GM12878 (cell line): ENCODE measurements around the gene KCNK1.

Experiments
- EP300 ChIP-seq, 2 experiments: fragments of 150-350 bp in 1 of 2; IDR thresholded peaks; 2 replicates each; pipeline ENCODE4 v1.6.1; 2011 to 2012; ENCODE audit warnings: low read depth in 2 of 2, low read length in 2 of 2, borderline replicate concordance in 1 of 2, improper control_type of control experiment in 1 of 2, inconsistent platforms in 1 of 2; ENCODE audit not compliant: control insufficient read depth in 1 of 2
- HDGF ChIP-seq: fragments of 450-650 bp; IDR thresholded peaks from 2 replicates; pipeline ENCODE4 v1.6.1; 2016; ENCODE audit warnings: antibody characterized with exemption
- JUND ChIP-seq: IDR thresholded peaks from 2 replicates; pipeline ENCODE4 v1.6.1; 2012; ENCODE audit warnings: low read depth, mild to moderate bottlenecking, low read length, improper control_type of control experiment, moderate library complexity
- MTA2 ChIP-seq: fragments of 450-650 bp; IDR thresholded peaks from 2 replicates; pipeline ENCODE4 v1.6.1; 2016; ENCODE audit warnings: low read depth, mild to moderate bottlenecking, moderate library complexity
- NRF1 ChIP-seq: conservative IDR thresholded peaks from 2 replicates; pipeline ENCODE4 v1.6.1; 2011; ENCODE audit warnings: mild to moderate bottlenecking, low read depth, low read length, improper control_type of control experiment
- RCOR1 ChIP-seq: conservative IDR thresholded peaks from 2 replicates; pipeline ENCODE4 v1.6.1; 2012; ENCODE audit warnings: low read depth, low read length, improper control_type of control experiment
- SREBF2 ChIP-seq: IDR thresholded peaks from 2 replicates; pipeline ENCODE4 v1.6.1; 2012; ENCODE audit warnings: mild to moderate bottlenecking, low read length
- STAT3 ChIP-seq: IDR thresholded peaks from 2 replicates; pipeline ENCODE4 v1.6.1; 2011; ENCODE audit warnings: low read depth, low read length, improper control_type of control experiment
- SUPT20H ChIP-seq: IDR thresholded peaks from 2 replicates; pipeline ENCODE4 v1.6.1; 2011; ENCODE audit warnings: low read depth, mild to moderate bottlenecking, low read length, moderate library complexity, borderline replicate concordance; ENCODE audit not compliant: control insufficient read depth
- TF ChIP-seq, protein P1 (sequence below), 3 experiments: IDR thresholded peaks in 2 of 3; conservative IDR thresholded peaks in 1 of 3; 2 replicates each; pipeline ENCODE4 v1.5.1; 2011; ENCODE audit warnings: low read depth in 3 of 3, low read length in 3 of 3, mild to moderate bottlenecking in 3 of 3, control low read depth in 2 of 3, moderate library complexity in 2 of 3, inconsistent platforms in 1 of 3, mixed read lengths in 1 of 3; ENCODE audit not compliant: control insufficient read depth in 2 of 3, insufficient read depth in 1 of 3; ENCODE audit errors: extremely low read depth in 1 of 3
- TF ChIP-seq, protein P2 (sequence below): IDR thresholded peaks from 2 replicates; pipeline ENCODE4 v1.6.1; 2012; ENCODE audit warnings: mild to moderate bottlenecking, low read depth, low read length
- TF ChIP-seq, protein P3 (sequence below): IDR thresholded peaks from 2 replicates; pipeline ENCODE4 v1.6.1; 2011; ENCODE audit warnings: mild to moderate bottlenecking, low read depth, low read length, moderate library complexity; ENCODE audit not compliant: insufficient replicate concordance
- TF ChIP-seq, protein P4 (sequence below): IDR thresholded peaks from 2 replicates; pipeline ENCODE4 v1.6.1; 2011; ENCODE audit warnings: borderline replicate concordance, low read depth, mild to moderate bottlenecking, moderate library complexity, mixed read lengths, low read length; ENCODE audit not compliant: insufficient read depth; ENCODE audit errors: extremely low read length

DNA sequence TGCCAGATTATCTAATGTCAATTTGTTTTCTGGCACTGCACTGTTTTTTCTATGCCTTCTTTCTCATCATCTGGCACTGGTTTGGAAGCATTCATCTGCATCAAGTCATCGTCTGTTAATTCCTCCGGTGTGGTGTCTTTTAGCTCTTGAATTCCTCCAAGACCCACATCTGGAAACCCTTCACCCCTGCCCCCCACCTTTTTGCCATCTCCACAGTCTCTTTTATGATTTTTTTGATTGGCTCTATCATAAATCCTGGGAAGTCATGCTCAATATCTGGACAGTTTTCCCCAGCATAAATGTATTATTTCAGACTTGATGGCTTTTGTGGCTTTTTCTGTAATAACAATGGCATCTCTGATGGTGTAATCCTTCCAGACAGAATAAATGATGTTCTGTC, 10.4 kb upstream of the KCNK1 start:
- TF ChIP-seq STAT3 (no peak), EP300 (IDR thresholded peaks at IDR 0.05; ENCODE audit: borderline replicate concordance in 1 of 2, control insufficient read depth in 1 of 2, low read depth in 2 of 2, low read length in 2 of 2) (no peak), SREBF2 (no peak), MTA2 (no peak), RCOR1 (no peak), HDGF (no peak), NRF1 (no peak), JUND (no peak), SUPT20H (no peak)
- TF ChIP-seq, protein P1, sequence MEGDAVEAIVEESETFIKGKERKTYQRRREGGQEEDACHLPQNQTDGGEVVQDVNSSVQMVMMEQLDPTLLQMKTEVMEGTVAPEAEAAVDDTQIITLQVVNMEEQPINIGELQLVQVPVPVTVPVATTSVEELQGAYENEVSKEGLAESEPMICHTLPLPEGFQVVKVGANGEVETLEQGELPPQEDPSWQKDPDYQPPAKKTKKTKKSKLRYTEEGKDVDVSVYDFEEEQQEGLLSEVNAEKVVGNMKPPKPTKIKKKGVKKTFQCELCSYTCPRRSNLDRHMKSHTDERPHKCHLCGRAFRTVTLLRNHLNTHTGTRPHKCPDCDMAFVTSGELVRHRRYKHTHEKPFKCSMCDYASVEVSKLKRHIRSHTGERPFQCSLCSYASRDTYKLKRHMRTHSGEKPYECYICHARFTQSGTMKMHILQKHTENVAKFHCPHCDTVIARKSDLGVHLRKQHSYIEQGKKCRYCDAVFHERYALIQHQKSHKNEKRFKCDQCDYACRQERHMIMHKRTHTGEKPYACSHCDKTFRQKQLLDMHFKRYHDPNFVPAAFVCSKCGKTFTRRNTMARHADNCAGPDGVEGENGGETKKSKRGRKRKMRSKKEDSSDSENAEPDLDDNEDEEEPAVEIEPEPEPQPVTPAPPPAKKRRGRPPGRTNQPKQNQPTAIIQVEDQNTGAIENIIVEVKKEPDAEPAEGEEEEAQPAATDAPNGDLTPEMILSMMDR (IDR thresholded peaks at IDR 0.05 in 2 of 3, conservative IDR thresholded peaks at IDR 0.05 in 1 of 3; ENCODE audit: control insufficient read depth in 2 of 3, extremely low read depth in 1 of 3, insufficient read depth in 1 of 3, low read depth in 3 of 3, low read length in 3 of 3) = no peak
- TF ChIP-seq, protein P2, sequence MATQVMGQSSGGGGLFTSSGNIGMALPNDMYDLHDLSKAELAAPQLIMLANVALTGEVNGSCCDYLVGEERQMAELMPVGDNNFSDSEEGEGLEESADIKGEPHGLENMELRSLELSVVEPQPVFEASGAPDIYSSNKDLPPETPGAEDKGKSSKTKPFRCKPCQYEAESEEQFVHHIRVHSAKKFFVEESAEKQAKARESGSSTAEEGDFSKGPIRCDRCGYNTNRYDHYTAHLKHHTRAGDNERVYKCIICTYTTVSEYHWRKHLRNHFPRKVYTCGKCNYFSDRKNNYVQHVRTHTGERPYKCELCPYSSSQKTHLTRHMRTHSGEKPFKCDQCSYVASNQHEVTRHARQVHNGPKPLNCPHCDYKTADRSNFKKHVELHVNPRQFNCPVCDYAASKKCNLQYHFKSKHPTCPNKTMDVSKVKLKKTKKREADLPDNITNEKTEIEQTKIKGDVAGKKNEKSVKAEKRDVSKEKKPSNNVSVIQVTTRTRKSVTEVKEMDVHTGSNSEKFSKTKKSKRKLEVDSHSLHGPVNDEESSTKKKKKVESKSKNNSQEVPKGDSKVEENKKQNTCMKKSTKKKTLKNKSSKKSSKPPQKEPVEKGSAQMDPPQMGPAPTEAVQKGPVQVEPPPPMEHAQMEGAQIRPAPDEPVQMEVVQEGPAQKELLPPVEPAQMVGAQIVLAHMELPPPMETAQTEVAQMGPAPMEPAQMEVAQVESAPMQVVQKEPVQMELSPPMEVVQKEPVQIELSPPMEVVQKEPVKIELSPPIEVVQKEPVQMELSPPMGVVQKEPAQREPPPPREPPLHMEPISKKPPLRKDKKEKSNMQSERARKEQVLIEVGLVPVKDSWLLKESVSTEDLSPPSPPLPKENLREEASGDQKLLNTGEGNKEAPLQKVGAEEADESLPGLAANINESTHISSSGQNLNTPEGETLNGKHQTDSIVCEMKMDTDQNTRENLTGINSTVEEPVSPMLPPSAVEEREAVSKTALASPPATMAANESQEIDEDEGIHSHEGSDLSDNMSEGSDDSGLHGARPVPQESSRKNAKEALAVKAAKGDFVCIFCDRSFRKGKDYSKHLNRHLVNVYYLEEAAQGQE = no peak
- TF ChIP-seq, protein P3, sequence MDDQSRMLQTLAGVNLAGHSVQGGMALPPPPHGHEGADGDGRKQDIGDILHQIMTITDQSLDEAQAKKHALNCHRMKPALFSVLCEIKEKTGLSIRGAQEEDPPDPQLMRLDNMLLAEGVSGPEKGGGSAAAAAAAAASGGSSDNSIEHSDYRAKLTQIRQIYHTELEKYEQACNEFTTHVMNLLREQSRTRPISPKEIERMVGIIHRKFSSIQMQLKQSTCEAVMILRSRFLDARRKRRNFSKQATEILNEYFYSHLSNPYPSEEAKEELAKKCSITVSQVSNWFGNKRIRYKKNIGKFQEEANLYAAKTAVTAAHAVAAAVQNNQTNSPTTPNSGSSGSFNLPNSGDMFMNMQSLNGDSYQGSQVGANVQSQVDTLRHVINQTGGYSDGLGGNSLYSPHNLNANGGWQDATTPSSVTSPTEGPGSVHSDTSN = no peak
- TF ChIP-seq, protein P4, sequence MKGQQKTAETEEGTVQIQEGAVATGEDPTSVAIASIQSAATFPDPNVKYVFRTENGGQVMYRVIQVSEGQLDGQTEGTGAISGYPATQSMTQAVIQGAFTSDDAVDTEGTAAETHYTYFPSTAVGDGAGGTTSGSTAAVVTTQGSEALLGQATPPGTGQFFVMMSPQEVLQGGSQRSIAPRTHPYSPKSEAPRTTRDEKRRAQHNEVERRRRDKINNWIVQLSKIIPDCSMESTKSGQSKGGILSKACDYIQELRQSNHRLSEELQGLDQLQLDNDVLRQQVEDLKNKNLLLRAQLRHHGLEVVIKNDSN = no peak
